Mesenchymal stem cell (in vitro differentiated cells and primary cell): ENCODE data around the gene ST7.

ENCODE experiments used
- DNase-seq: peaks from one replicate; pipeline ENCODE4 v3.0.0-alpha.2; 2013
- H2AFZ ChIP-seq: one replicate; pipeline ENCODE4 v1.6.1; 2013; ENCODE audit warnings: low read depth, mild to moderate bottlenecking, control low read depth, inconsistent platforms, low read length, moderate library complexity
- H2AK5ac ChIP-seq: 2 replicates; pipeline ENCODE4 v1.6.1; 2013; ENCODE audit warnings: low read length, moderate library complexity, mild to moderate bottlenecking, inconsistent platforms; ENCODE audit not compliant: severe bottlenecking
- H2BK120ac ChIP-seq: one replicate; pipeline ENCODE4 v1.6.1; 2013; ENCODE audit warnings: low read depth, mild to moderate bottlenecking, inconsistent platforms, low read length, moderate library complexity
- H2BK12ac ChIP-seq, 2 experiments: one replicate each; pipeline ENCODE4 v1.6.1; 2013; ENCODE audit warnings: inconsistent platforms in 2 of 2, low read length in 2 of 2, mild to moderate bottlenecking in 2 of 2, moderate library complexity in 2 of 2, control low read depth in 1 of 2
- H2BK15ac ChIP-seq: one replicate; pipeline ENCODE4 v1.6.1; 2013; ENCODE audit warnings: mild to moderate bottlenecking, low read depth, inconsistent platforms; ENCODE audit not compliant: poor library complexity, severe bottlenecking
- H2BK5ac ChIP-seq: 2 replicates; pipeline ENCODE4 v1.6.1; 2013; ENCODE audit warnings: low read depth, mild to moderate bottlenecking, low read length, control low read depth, inconsistent platforms; ENCODE audit not compliant: poor library complexity, severe bottlenecking
- H3K14ac ChIP-seq, 2 experiments: one replicate each; pipeline ENCODE4 v1.6.1; 2013; ENCODE audit warnings: inconsistent platforms in 2 of 2, low read length in 2 of 2, control low read depth in 1 of 2, mild to moderate bottlenecking in 1 of 2, moderate library complexity in 1 of 2
- H3K18ac ChIP-seq, 2 experiments: one replicate each; pipeline ENCODE4 v1.6.1; 2013; ENCODE audit warnings: inconsistent platforms in 2 of 2, low read length in 2 of 2, control low read depth in 1 of 2, low read depth in 1 of 2, mild to moderate bottlenecking in 1 of 2
- H3K23ac ChIP-seq, 2 experiments: one replicate each; pipeline ENCODE4 v1.6.1; 2013; ENCODE audit warnings: inconsistent platforms in 2 of 2, low read length in 2 of 2, mild to moderate bottlenecking in 2 of 2, moderate library complexity in 2 of 2, control low read depth in 1 of 2
- H3K27ac ChIP-seq: 2 replicates; pipeline ENCODE4 v1.5.1; 2013; ENCODE audit warnings: mild to moderate bottlenecking, moderate library complexity, low read length, control low read depth, inconsistent platforms; ENCODE audit not compliant: poor library complexity, severe bottlenecking
- H3K27me3 ChIP-seq, 2 experiments: 2 replicates each; pipeline versions ENCODE4 v1.6.1 to v1.7.0; 2013; ENCODE audit warnings: low read length in 2 of 2, mild to moderate bottlenecking in 2 of 2, moderate library complexity in 2 of 2, control low read depth in 1 of 2, inconsistent platforms in 1 of 2; ENCODE audit not compliant: control insufficient read depth in 1 of 2, insufficient read depth in 1 of 2
- H3K36me3 ChIP-seq, 2 experiments: 2 replicates each; pipeline versions ENCODE4 v1.6.1 to v1.7.0; 2013; ENCODE audit warnings: low read length in 2 of 2, control low read depth in 1 of 2, inconsistent platforms in 1 of 2, low read depth in 1 of 2, mild to moderate bottlenecking in 1 of 2; ENCODE audit not compliant: insufficient read depth in 2 of 2, control insufficient read depth in 1 of 2
- H3K4ac ChIP-seq, 2 experiments: one replicate each; pipeline ENCODE4 v1.6.1; 2013; ENCODE audit warnings: inconsistent platforms in 2 of 2, low read length in 2 of 2, mild to moderate bottlenecking in 2 of 2, moderate library complexity in 2 of 2, control low read depth in 1 of 2, low read depth in 1 of 2
- H3K4me1 ChIP-seq: 2 replicates; pipeline ENCODE4 v1.6.1; 2013; ENCODE audit warnings: low read depth, low read length, control low read depth; ENCODE audit not compliant: control insufficient read depth, insufficient read depth
- H3K4me2 ChIP-seq: 2 replicates; pipeline ENCODE4 v1.6.1; 2013; ENCODE audit warnings: low read length, mild to moderate bottlenecking, inconsistent platforms; ENCODE audit not compliant: poor library complexity, severe bottlenecking
- H3K4me3 ChIP-seq, 2 experiments: 2 replicates each; pipeline versions ENCODE4 v1.5.1 to v1.7.0; 2013; ENCODE audit warnings: low read length in 2 of 2, mild to moderate bottlenecking in 2 of 2, control low read depth in 1 of 2, low read depth in 1 of 2; ENCODE audit not compliant: insufficient read depth in 1 of 2
- H3K79me1 ChIP-seq: replicated peaks from 2 replicates; pipeline ENCODE4 v1.6.1; 2013; ENCODE audit warnings: mild to moderate bottlenecking, control low read depth, low read length, inconsistent platforms; ENCODE audit not compliant: poor library complexity, severe bottlenecking
- H3K9ac ChIP-seq: 2 replicates; pipeline ENCODE4 v1.7.0; 2013; ENCODE audit warnings: mild to moderate bottlenecking, low read length, moderate library complexity
- H3K9me3 ChIP-seq: 2 replicates; pipeline ENCODE4 v1.7.0; 2013; ENCODE audit warnings: mild to moderate bottlenecking, low read length; ENCODE audit not compliant: control insufficient read depth
- H4K8ac ChIP-seq: one replicate; pipeline ENCODE4 v1.6.1; 2013; ENCODE audit warnings: inconsistent platforms, mild to moderate bottlenecking, low read length, moderate library complexity
- H4K91ac ChIP-seq: one replicate; pipeline ENCODE4 v1.6.1; 2013; ENCODE audit warnings: mild to moderate bottlenecking, low read length, inconsistent platforms
- WGBS: methylation state at CpG from one replicate; pipeline ENCODE4 v1.1.7; 2013; ENCODE audit warnings: mixed read lengths; 5-methylcytosine and 5-hydroxymethylcytosine counted together

ST7 gene

GRCh38 chr7:117084286-117084685, 131.0 kb downstream of the ST7 start:
- Histone ChIP-seq H4K8ac (no peak overlapping the region), H3K4me1 (peaks cover 2% of the 10 kb centered on the region), H2AFZ (no peak overlapping the region), H2BK120ac (no peak overlapping the region), H3K4ac (no peak overlapping the region), H2BK12ac (no peak overlapping the region), H3K79me1 (peaks cover 22% of the 10 kb centered on the region), H3K18ac (no peak overlapping the region), H2BK15ac (no peak overlapping the region), H4K91ac (no peak overlapping the region), H2BK5ac (no peak overlapping the region), H3K23ac (no peak overlapping the region), H3K4me2 (no peak overlapping the region), H3K9ac (no peak overlapping the region), H3K9me3 (no peaks in the 10 kb centered on the region), H3K36me3 (no peaks in the 10 kb centered on the region), H3K27ac (no peak overlapping the region), H3K14ac (no peak overlapping the region), H3K4me3 (no peak overlapping the region), H2AK5ac (no peak overlapping the region), H3K27me3 (no peaks in the 10 kb centered on the region)
- WGBS = 100% methylated on average over 1 of the region's 1 CpG
- DNase-seq = no peak

- H3K27ac ChIP-seq = no peak overlapping the region
- H3K4me3 ChIP-seq = no peak overlapping the region
- H2BK120ac ChIP-seq = no peak overlapping the region
- no peak overlapping the region for H3K18ac ChIP-seq
- no peaks in the 10 kb centered on the region for H3K9me3 ChIP-seq
- H2BK15ac ChIP-seq = no peak overlapping the region
- DNase-seq = no peak
- H2AK5ac ChIP-seq = no peak overlapping the region
- WGBS = 94% methylated on average over 3 of the region's 3 CpGs
- no peak overlapping the region for H3K4ac ChIP-seq
- no peak overlapping the region for H3K4me2 ChIP-seq
- H3K4me1 ChIP-seq = peaks cover 2% of the 10 kb centered on the region
- H3K23ac ChIP-seq = no peak overlapping the region
- no peak overlapping the region for H3K14ac ChIP-seq
- no peaks in the 10 kb centered on the region for H3K36me3 ChIP-seq
- H4K91ac ChIP-seq = no peak overlapping the region
- no peak overlapping the region for H4K8ac ChIP-seq
- H3K9ac ChIP-seq = peak overlapping the region; percentile 70
- no peak overlapping the region for H2AFZ ChIP-seq
- H3K79me1 ChIP-seq = peaks cover 24% of the 10 kb centered on the region
- H2BK5ac ChIP-seq = no peak overlapping the region
- H2BK12ac ChIP-seq = no peak overlapping the region
- no peaks in the 10 kb centered on the region for H3K27me3 ChIP-seq
These were observed 132.0 kb downstream of the ST7 start for GRCh38 chr7:117085275-117085674.

- no peaks in the 10 kb centered on the region for H3K9me3 ChIP-seq
- H3K4me3 ChIP-seq = no peak overlapping the region
- no CpG with 5 or more reads among the region's 3 CpGs for WGBS
These were observed 132.6 kb downstream of the ST7 start for GRCh38 chr7:117085769-117086463.

GRCh38 chr7:117086788-117087187, 133.5 kb downstream of the ST7 start:
- H2BK15ac ChIP-seq = no peak overlapping the region
- peaks cover 28% of the 10 kb centered on the region for H3K79me1 ChIP-seq
- H2BK5ac ChIP-seq = no peak overlapping the region
- H3K4me2 ChIP-seq = no peak overlapping the region
- H3K9me3 ChIP-seq = no peaks in the 10 kb centered on the region
- 70% methylated on average over 2 of the region's 3 CpGs for WGBS
- no peak overlapping the region for H3K27ac ChIP-seq
- peak overlapping the region; percentile 58 for H3K9ac ChIP-seq
- no peak overlapping the region for H3K4me3 ChIP-seq
- peaks cover 4% of the 10 kb centered on the region for H3K4me1 ChIP-seq
- no peaks in the 10 kb centered on the region for H3K36me3 ChIP-seq
- H3K27me3 ChIP-seq = no peaks in the 10 kb centered on the region
- no peak overlapping the region for H3K18ac ChIP-seq
- DNase-seq = peak; percentile 35
- H4K8ac ChIP-seq = no peak overlapping the region
- no peak overlapping the region for H2AFZ ChIP-seq
- H3K14ac ChIP-seq = no peak overlapping the region
- no peak overlapping the region for H3K23ac ChIP-seq
- H2AK5ac ChIP-seq = no peak overlapping the region
- H3K4ac ChIP-seq = no peak overlapping the region
- no peak overlapping the region for H2BK12ac ChIP-seq
- H4K91ac ChIP-seq = no peak overlapping the region
- H2BK120ac ChIP-seq = no peak overlapping the region

More at GRCh38 chr7:117085769-117086463, 132.6 kb downstream of the ST7 start:
- no peak overlapping the region for H2AFZ ChIP-seq
- no peak overlapping the region for H2BK12ac ChIP-seq
- H3K4ac ChIP-seq = no peak overlapping the region
- no peak overlapping the region for H2BK15ac ChIP-seq
- no peak overlapping the region for H3K18ac ChIP-seq
- H3K27ac ChIP-seq = no peak overlapping the region
- no peaks in the 10 kb centered on the region for H3K27me3 ChIP-seq
- no peaks in the 10 kb centered on the region for H3K36me3 ChIP-seq
- H3K4me1 ChIP-seq = peaks cover 4% of the 10 kb centered on the region
- no peak overlapping the region for H3K4me2 ChIP-seq
- H3K79me1 ChIP-seq = peaks cover 26% of the 10 kb centered on the region
- no peak overlapping the region for H2BK120ac ChIP-seq
- H4K8ac ChIP-seq = no peak overlapping the region
- no peak overlapping the region for H2BK5ac ChIP-seq
- H3K23ac ChIP-seq = no peak overlapping the region
- H4K91ac ChIP-seq = no peak overlapping the region
- no peak overlapping the region for H3K14ac ChIP-seq
- peak; percentile 45 for DNase-seq
- peak overlapping the region; percentile 70 for H3K9ac ChIP-seq
- H2AK5ac ChIP-seq = no peak overlapping the region
